MM.1S (cell line): ENCODE results near the gene LMNTD2.

ENCODE experiments used
- DNase-seq: peaks from one replicate; pipeline ENCODE4 v3.0.0-alpha.2; 2015
- H2AFZ ChIP-seq: fragments of 300-600 bp; sonication (generic); 2 replicates; pipeline ENCODE4 v1.6.0; 2016; ENCODE audit warnings: antibody characterized with exemption, low read length
- H3F3A ChIP-seq: fragments of 300-600 bp; sonication (generic); 2 replicates; pipeline ENCODE4 v1.6.1; 2016; ENCODE audit warnings: mild to moderate bottlenecking, antibody characterized with exemption, low read length, moderate library complexity, mixed read lengths; ENCODE audit not compliant: insufficient read depth
- H3K27ac ChIP-seq: fragments of 300-600 bp; sonication (generic); 2 replicates; pipeline ENCODE4 v1.5.1; 2016; ENCODE audit warnings: mild to moderate bottlenecking, low read length
- H3K27me3 ChIP-seq: fragments of 300-600 bp; sonication (generic); replicated peaks from 2 replicates; pipeline ENCODE4 v1.6.0; 2016; ENCODE audit warnings: low read length; ENCODE audit not compliant: insufficient read depth
- H3K36me3 ChIP-seq: fragments of 300-600 bp; sonication (generic); replicated peaks from 2 replicates; pipeline ENCODE4 v1.6.1; 2016; ENCODE audit warnings: mild to moderate bottlenecking, low read length, mixed read lengths; ENCODE audit not compliant: insufficient read depth
- H3K4me1 ChIP-seq: fragments of 300-600 bp; sonication (generic); 2 replicates; pipeline ENCODE4 v1.6.1; 2016; ENCODE audit warnings: low read length, mixed read lengths
- H3K4me2 ChIP-seq: fragments of 300-600 bp; sonication (generic); 2 replicates; pipeline ENCODE4 v1.6.0; 2016; ENCODE audit warnings: low read depth, low read length
- H3K4me3 ChIP-seq: fragments of 300-600 bp; sonication (generic); 2 replicates; pipeline ENCODE4 v1.5.1; 2016; ENCODE audit warnings: low read length, mixed read lengths
- H3K79me2 ChIP-seq: fragments of 300-600 bp; sonication (generic); 2 replicates; pipeline ENCODE4 v1.6.1; 2016; ENCODE audit warnings: mixed run types, low read length, mixed read lengths
- H3K9ac ChIP-seq: fragments of 300-600 bp; sonication (generic); 2 replicates; pipeline ENCODE4 v1.6.1; 2016; ENCODE audit warnings: low read length, mixed read lengths
- H3K9me2 ChIP-seq: fragments of 300-600 bp; sonication (generic); replicated peaks from 2 replicates; pipeline ENCODE4 v1.6.1; 2016; ENCODE audit warnings: mild to moderate bottlenecking, low read length, mixed read lengths; ENCODE audit not compliant: insufficient read depth
- H3K9me3 ChIP-seq: fragments of 300-600 bp; sonication (generic); replicated peaks from 2 replicates; pipeline ENCODE4 v1.6.1; 2016; ENCODE audit warnings: mild to moderate bottlenecking, low read length, mixed read lengths; ENCODE audit not compliant: insufficient read depth
- H4K20me1 ChIP-seq: fragments of 300-600 bp; sonication (generic); 2 replicates; pipeline ENCODE4 v1.6.1; 2016; ENCODE audit warnings: mild to moderate bottlenecking, low read length, moderate library complexity, mixed read lengths; ENCODE audit not compliant: insufficient read depth
- CTCF ChIP-seq: fragments of 300-600 bp; sonication (generic); IDR thresholded peaks from 2 replicates; pipeline ENCODE4 v1.5.1; 2016; ENCODE audit warnings: antibody characterized with exemption, low read length, mixed read lengths
- EZH2 ChIP-seq: fragments of 300-600 bp; sonication (generic); optimal IDR thresholded peaks from 2 replicates; pipeline ENCODE3; 2017; ENCODE audit warnings: low read depth, mild to moderate bottlenecking, antibody characterized with exemption, low read length, mixed read lengths
- EZH2phosphoT487 ChIP-seq: fragments of 300-600 bp; sonication (generic); IDR thresholded peaks from 2 replicates; pipeline ENCODE4 v1.6.1; 2018; ENCODE audit warnings: antibody characterized with exemption, low read length

LMNTD2 gene

GRCh38 chr11:587978-588380, 27.4 kb upstream of the LMNTD2 start:
- H3K9ac ChIP-seq = no peak overlapping the region
- no peak for DNase-seq
- H3K9me2 ChIP-seq = no peaks in the 10 kb centered on the region
- H3K4me2 ChIP-seq = no peak overlapping the region
- H3F3A ChIP-seq = no peaks in the 10 kb centered on the region
- no peak overlapping the region for H3K27ac ChIP-seq
- no peak overlapping the region for H2AFZ ChIP-seq
- peaks cover 72% of the 10 kb centered on the region for H3K79me2 ChIP-seq
- peaks cover 21% of the 10 kb centered on the region for H3K36me3 ChIP-seq
- 0 out of 2 replicates have a peak, but pooled peaks cover 7% of the 10 kb centered on the region for H4K20me1 ChIP-seq
- TF ChIP-seq EZH2 (no peak), EZH2phosphoT487 (no peak), CTCF (no peak)
- no peaks in the 10 kb centered on the region for H3K27me3 ChIP-seq
- no peaks in the 10 kb centered on the region for H3K9me3 ChIP-seq
- H3K4me1 ChIP-seq = no peaks in the 10 kb centered on the region
- no peak overlapping the region for H3K4me3 ChIP-seq

GRCh38 chr11:587546-587945, 27.0 kb upstream of the LMNTD2 start:
- H3K36me3 ChIP-seq = peaks cover 20% of the 10 kb centered on the region
- H3K4me2 ChIP-seq = no peak overlapping the region
- 0 out of 2 replicates have a peak, but pooled peaks cover 7% of the 10 kb centered on the region for H4K20me1 ChIP-seq

DNA sequence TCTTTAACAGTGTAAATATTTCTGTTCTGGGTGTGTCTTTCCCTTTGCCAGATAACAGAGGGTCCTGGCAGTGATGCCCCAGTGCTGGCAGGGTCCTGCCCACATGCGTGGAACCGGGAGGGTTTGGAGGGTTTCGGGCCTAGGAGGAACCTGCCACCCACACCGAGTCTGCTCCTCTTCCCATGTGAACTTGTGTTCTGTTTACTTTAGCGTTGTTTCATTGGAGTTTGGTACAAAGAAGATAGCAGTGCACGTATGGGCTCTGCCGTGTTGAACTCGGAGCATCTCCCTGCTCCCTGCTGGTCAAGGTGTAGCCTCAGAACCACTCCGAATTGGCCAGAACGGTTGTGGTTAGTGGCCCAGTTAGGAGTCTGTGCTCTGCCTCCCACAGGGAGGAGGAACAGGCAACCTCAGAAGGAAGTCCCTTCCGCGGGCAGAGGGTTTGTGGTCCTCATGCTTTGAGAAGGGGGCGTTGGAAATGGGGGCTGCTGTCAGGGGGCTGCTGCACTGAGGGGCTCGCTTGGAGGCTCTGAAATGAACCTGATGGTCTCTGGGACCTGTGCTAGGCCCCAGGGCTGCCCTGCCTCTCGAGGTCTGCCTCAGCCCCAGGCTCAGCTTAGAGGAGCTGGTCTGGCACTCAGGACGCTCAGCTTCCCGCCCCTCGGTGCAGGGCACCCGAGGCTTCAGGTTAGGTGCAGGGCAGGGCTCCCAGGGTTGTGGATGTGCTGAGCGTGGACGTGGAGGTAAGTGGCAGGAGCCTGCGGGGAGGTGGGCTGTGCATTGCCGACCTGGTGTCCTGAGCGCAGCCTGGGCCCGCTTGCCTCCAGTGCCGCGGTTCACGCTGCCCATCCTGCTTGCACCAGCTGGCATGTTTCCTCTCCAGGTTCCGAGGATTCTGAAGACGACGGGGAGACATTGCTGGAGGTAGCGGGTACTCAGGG, 26.1 kb upstream of the LMNTD2 start:
- H3K36me3 ChIP-seq = peaks cover 15% of the 10 kb centered on the region

More at GRCh38 chr11:587546-587945, 27.0 kb upstream of the LMNTD2 start:
- no peak for DNase-seq
- no peak for TF ChIP-seq CTCF
- no peak for TF ChIP-seq EZH2
- no peak for TF ChIP-seq EZH2phosphoT487
- H3K27me3 ChIP-seq = no peaks in the 10 kb centered on the region
- H3K4me3 ChIP-seq = no peak overlapping the region
- no peak overlapping the region for H3K9ac ChIP-seq
- no peaks in the 10 kb centered on the region for H3K9me3 ChIP-seq
- H3K27ac ChIP-seq = no peak overlapping the region
- peaks cover 72% of the 10 kb centered on the region for H3K79me2 ChIP-seq
- no peaks in the 10 kb centered on the region for H3K4me1 ChIP-seq
- no peak overlapping the region for H2AFZ ChIP-seq
- no peaks in the 10 kb centered on the region for H3F3A ChIP-seq
- no peaks in the 10 kb centered on the region for H3K9me2 ChIP-seq

More for the DNA sequence above, 26.1 kb upstream of the LMNTD2 start:
- H3K9ac ChIP-seq = no peak overlapping the region
- no peak overlapping the region for H2AFZ ChIP-seq
- H3K4me3 ChIP-seq = no peak overlapping the region
- H3F3A ChIP-seq = no peaks in the 10 kb centered on the region
- 0 out of 2 replicates have a peak, but pooled peaks cover 8% of the 10 kb centered on the region for H4K20me1 ChIP-seq
- TF ChIP-seq CTCF (no peak), EZH2phosphoT487 (no peak), EZH2 (no peak)
- no peak overlapping the region for H3K4me2 ChIP-seq
- no peaks in the 10 kb centered on the region for H3K9me2 ChIP-seq
- H3K9me3 ChIP-seq = no peaks in the 10 kb centered on the region
- no peak overlapping the region for H3K27ac ChIP-seq
- DNase-seq = no peak
- H3K4me1 ChIP-seq = no peaks in the 10 kb centered on the region
- H3K27me3 ChIP-seq = no peaks in the 10 kb centered on the region
- H3K79me2 ChIP-seq = peaks cover 75% of the 10 kb centered on the region
